Thyroid gland (tissue), 4 donors: ENCODE results near the gene GRB10.

Experiments
- POLR2A ChIP-seq, 2 donors: fragments of 450-650 bp; IDR thresholded peaks; one replicate each; pipeline ENCODE4 v1.6.1; 2017; ENCODE audit warnings: antibody characterized with exemption in 2 of 2, mild to moderate bottlenecking in 2 of 2, moderate library complexity in 1 of 2
- TF ChIP-seq, protein P1 (sequence below), 6 experiments: fragments of 200-600 bp in 3 of 6; fragments of 450-650 bp in 3 of 6; sonication (generic) in 3 of 6; IDR thresholded peaks; one replicate each; pipeline ENCODE4 v1.5.1; 2016 to 2019; ENCODE audit warnings: antibody characterized with exemption in 6 of 6, mild to moderate bottlenecking in 2 of 6, inconsistent platforms in 1 of 6, moderate library complexity in 1 of 6

DNA sequence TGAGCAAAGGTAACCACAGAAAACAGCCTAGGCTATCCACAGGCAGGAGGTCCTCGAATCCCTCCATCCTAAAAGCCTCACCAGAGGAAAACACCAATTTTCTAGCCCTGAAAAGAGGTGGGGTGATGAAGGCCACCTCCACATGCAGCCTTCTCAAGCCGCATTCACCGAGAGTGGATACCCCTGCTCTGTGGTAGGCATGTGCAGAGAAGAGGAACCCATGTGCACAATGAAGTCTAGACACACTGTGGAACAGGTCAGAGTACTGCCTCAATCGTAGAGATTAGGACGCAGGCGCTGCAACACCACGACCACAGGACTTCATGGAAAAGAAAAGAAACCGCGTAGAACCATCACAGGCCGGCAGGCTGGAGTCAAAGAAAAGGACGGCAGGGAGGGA lies 38.8 kb downstream of the GRB10 start:
- TF ChIP-seq, protein P1, sequence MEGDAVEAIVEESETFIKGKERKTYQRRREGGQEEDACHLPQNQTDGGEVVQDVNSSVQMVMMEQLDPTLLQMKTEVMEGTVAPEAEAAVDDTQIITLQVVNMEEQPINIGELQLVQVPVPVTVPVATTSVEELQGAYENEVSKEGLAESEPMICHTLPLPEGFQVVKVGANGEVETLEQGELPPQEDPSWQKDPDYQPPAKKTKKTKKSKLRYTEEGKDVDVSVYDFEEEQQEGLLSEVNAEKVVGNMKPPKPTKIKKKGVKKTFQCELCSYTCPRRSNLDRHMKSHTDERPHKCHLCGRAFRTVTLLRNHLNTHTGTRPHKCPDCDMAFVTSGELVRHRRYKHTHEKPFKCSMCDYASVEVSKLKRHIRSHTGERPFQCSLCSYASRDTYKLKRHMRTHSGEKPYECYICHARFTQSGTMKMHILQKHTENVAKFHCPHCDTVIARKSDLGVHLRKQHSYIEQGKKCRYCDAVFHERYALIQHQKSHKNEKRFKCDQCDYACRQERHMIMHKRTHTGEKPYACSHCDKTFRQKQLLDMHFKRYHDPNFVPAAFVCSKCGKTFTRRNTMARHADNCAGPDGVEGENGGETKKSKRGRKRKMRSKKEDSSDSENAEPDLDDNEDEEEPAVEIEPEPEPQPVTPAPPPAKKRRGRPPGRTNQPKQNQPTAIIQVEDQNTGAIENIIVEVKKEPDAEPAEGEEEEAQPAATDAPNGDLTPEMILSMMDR (IDR thresholded peaks at IDR 0.05), result no peak
- TF ChIP-seq POLR2A (IDR thresholded peaks at IDR 0.05), result no peak
